HepG2 (cell line): Measurements from ENCODE around the gene SLC35B2. TPM values are rescaled to one million over a fixed set of nuclear protein-coding genes. Genes with fewer than 3 reads are reported as not detected.
A peak's percentile ranks its signal among the peaks of the same experiment; 100 is the strongest.

ENCODE experiments used
- EEA1 ChIP-seq: sonication (generic); formaldehyde crosslinking; IDR thresholded peaks from 2 replicates; pipeline ENCODE4 v1.5.1; 2020; ENCODE audit warnings: mild to moderate bottlenecking, missing genetic modification reagents, borderline replicate concordance
- HDAC2 ChIP-seq: sonication (generic); formaldehyde crosslinking; IDR thresholded peaks from 2 replicates; pipeline ENCODE4 v1.4.0; 2020; ENCODE audit warnings: missing genetic modification reagents
- HIVEP1 ChIP-seq: sonication (generic); formaldehyde crosslinking; IDR thresholded peaks from 2 replicates; pipeline ENCODE4 v1.4.0; 2020; ENCODE audit warnings: mild to moderate bottlenecking, missing genetic modification reagents
- KDM2A ChIP-seq: sonication (generic); formaldehyde crosslinking; IDR thresholded peaks from 2 replicates; pipeline ENCODE4 v1.4.0; 2020; ENCODE audit warnings: low read depth, missing genetic modification reagents, borderline replicate concordance
- KDM5B ChIP-seq: sonication (generic); formaldehyde crosslinking; IDR thresholded peaks from 2 replicates; pipeline ENCODE4 v1.4.0; 2020; ENCODE audit warnings: missing genetic modification reagents, mild to moderate bottlenecking, borderline replicate concordance
- MEIS2 ChIP-seq: sonication (generic); formaldehyde crosslinking; IDR thresholded peaks from 2 replicates; pipeline ENCODE4 v1.9.0; 2021; ENCODE audit warnings: mild to moderate bottlenecking, missing genetic modification reagents
- PHB2 ChIP-seq: fragments of 450-650 bp; IDR thresholded peaks from 2 replicates; pipeline ENCODE4 v1.6.1; 2018; ENCODE audit not compliant: partially characterized antibody
- RXRA ChIP-seq: sonication (generic); formaldehyde crosslinking; IDR thresholded peaks from 2 replicates; pipeline ENCODE4 v1.5.1; 2020; ENCODE audit warnings: missing genetic modification reagents
- TAF1 ChIP-seq: sonication (generic); formaldehyde crosslinking; IDR thresholded peaks from 2 replicates; pipeline ENCODE4 v1.4.0; 2020; ENCODE audit warnings: missing genetic modification reagents
- TEF ChIP-seq: sonication (generic); formaldehyde crosslinking; IDR thresholded peaks from 2 replicates; pipeline ENCODE4 v1.5.0; 2020; ENCODE audit warnings: missing genetic modification reagents
- ZEB1 ChIP-seq: IDR thresholded peaks from 2 replicates; pipeline ENCODE4 v1.6.1; 2012; ENCODE audit warnings: mild to moderate bottlenecking, low read depth, inconsistent platforms; ENCODE audit not compliant: insufficient replicate concordance
- ZFP82 ChIP-seq: sonication (generic); formaldehyde crosslinking; IDR thresholded peaks from 2 replicates; pipeline ENCODE4 v1.5.1; 2020; ENCODE audit warnings: mild to moderate bottlenecking, missing genetic modification reagents, borderline replicate concordance
- ZNF17 ChIP-seq: sonication (generic); formaldehyde crosslinking; IDR thresholded peaks from 2 replicates; pipeline ENCODE4 v1.5.0; 2020; ENCODE audit warnings: mild to moderate bottlenecking, missing genetic modification reagents
- ZNF34 ChIP-seq: sonication (generic); formaldehyde crosslinking; IDR thresholded peaks from 2 replicates; pipeline ENCODE4 v1.4.0; 2020; ENCODE audit warnings: mild to moderate bottlenecking, missing genetic modification reagents, borderline replicate concordance
- ZNF44 ChIP-seq: sonication (generic); formaldehyde crosslinking; IDR thresholded peaks from 2 replicates; pipeline ENCODE4 v1.5.1; 2020; ENCODE audit warnings: mild to moderate bottlenecking, missing genetic modification reagents
- ZNF550 ChIP-seq: sonication (generic); formaldehyde crosslinking; IDR thresholded peaks from 2 replicates; pipeline ENCODE4 v1.4.0; 2020; ENCODE audit warnings: mild to moderate bottlenecking, missing genetic modification reagents, borderline replicate concordance
- ZNF670 ChIP-seq: sonication (generic); formaldehyde crosslinking; IDR thresholded peaks from 2 replicates; pipeline ENCODE4 v1.8.0; 2022; ENCODE audit warnings: mild to moderate bottlenecking, missing genetic modification reagents, borderline replicate concordance
- ZNF766 ChIP-seq: sonication (generic); formaldehyde crosslinking; IDR thresholded peaks from 2 replicates; pipeline ENCODE4 v1.5.0; 2020; ENCODE audit warnings: missing genetic modification reagents, borderline replicate concordance
- ZNF780A ChIP-seq: sonication (generic); formaldehyde crosslinking; IDR thresholded peaks from 2 replicates; pipeline ENCODE4 v1.8.0; 2022; ENCODE audit warnings: mild to moderate bottlenecking, missing genetic modification reagents, moderate library complexity
- ZNF792 ChIP-seq: IDR thresholded peaks from 2 replicates; pipeline ENCODE4 v1.6.1; 2016
- ZNF891 ChIP-seq: sonication (generic); formaldehyde crosslinking; IDR thresholded peaks from 2 replicates; pipeline ENCODE4 v1.5.0; 2020; ENCODE audit warnings: mild to moderate bottlenecking, missing genetic modification reagents
- ZSCAN25 ChIP-seq: sonication (generic); formaldehyde crosslinking; IDR thresholded peaks from 2 replicates; pipeline ENCODE4 v1.8.0; 2022; ENCODE audit warnings: mild to moderate bottlenecking, missing genetic modification reagents
- polyA plus RNA-seq, 8 experiments: library from polyadenylated mRNA; depleted of rRNA in 3 of 8; stranded (reverse) in 7 of 8; unstranded in 1 of 8; fragments of >200 nt; fragmentation: Illumina TruSeq in 4 of 8; extraction: Trizol in 4 of 8; gene quantifications; 2 replicates each; pipeline versions ENCODE4 v1.2.1 to v1.2.3, GENCODE V29; 2011 to 2016; ENCODE audit warnings: low read depth in 4 of 8, missing spikeins in 1 of 8, mixed read lengths in 1 of 8; ENCODE audit not compliant: insufficient read depth in 1 of 8
- total RNA-seq, 5 experiments: library from RNA; depleted of rRNA; stranded (reverse); fragments of >200 nt; fragmentation: Illumina TruSeq; extraction: Trizol; gene quantifications; 2 replicates each; pipeline ENCODE4 v1.2.3, GENCODE V29; 2016; ENCODE audit warnings: low read depth in 1 of 5
- TF ChIP-seq, protein P1 (sequence below): sonication (generic); formaldehyde crosslinking; IDR thresholded peaks from 2 replicates; pipeline ENCODE4 v1.5.0; 2020; ENCODE audit warnings: mild to moderate bottlenecking, missing genetic modification reagents
- TF ChIP-seq, protein P2 (sequence below): IDR thresholded peaks from 2 replicates; pipeline ENCODE4 v1.6.1; 2016; ENCODE audit warnings: mild to moderate bottlenecking
- TF ChIP-seq, protein P3 (sequence below): sonication (generic); formaldehyde crosslinking; IDR thresholded peaks from 2 replicates; pipeline ENCODE4 v1.8.0; 2022; ENCODE audit warnings: missing genetic modification reagents, mild to moderate bottlenecking, borderline replicate concordance

Gene SLC35B2
- total and polyA plus RNA-seq, 2 of the 13 experiments (the other 11 are each of a cell fraction or from before 2014, with no cell fraction given), result 61.1 to 148 TPM

DNA sequence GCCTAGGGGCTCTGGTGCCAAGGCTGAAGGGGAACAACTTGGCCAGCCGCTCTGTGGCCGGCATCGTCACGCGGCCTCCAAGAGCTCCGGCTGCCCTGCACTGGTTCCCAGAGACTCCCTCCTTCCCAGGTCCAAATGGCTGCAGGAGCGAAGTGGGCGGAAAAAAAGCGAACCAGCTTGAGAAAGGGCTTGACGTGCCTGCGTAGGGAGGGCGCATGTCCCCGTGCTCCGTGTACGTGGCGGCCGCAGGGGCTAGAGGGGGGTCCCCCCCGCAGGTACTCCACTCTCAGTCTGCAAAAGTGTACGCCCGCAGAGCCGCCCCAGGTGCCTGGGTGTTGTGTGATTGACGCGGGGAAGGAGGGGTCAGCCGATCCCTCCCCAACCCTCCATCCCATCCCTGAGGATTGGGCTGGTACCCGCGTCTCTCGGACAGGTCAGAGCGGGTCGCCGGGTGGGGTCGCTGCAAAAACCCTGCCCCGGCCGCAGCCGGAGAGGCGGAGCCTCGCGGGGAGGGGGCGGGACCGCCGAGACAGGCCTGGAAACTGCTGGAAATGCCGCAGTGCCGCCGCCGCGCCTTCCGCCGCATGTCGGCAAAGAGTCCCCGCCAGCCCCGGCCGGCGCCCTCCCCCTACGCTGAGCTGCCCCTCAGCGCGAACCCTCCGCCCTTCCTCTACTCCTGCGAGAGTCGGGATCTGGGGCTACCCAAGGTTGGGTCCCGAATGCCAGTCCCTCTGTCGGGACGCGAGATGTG, 11.2 kb downstream of the SLC35B2 start (continued):
- TF ChIP-seq EEA1 (CRISPR knock-in tag) (0 out of 2 replicates have a peak, but pooled peaks have one; percentile 88), ZNF17 (CRISPR knock-in tag) (no peak), ZNF766 (peak; percentile 38), KDM2A (CRISPR knock-in tag) (peak; percentile 88), ZNF44 (peak; percentile 99), TAF1 (peak; percentile 56; the same call in 1 of the 2 replicates), ZNF550 (CRISPR knock-in tag) (no peak; the same call in 1 of the 2 replicates), ZEB1 (peak; percentile 87), TEF (CRISPR knock-in tag) (0 out of 2 replicates have a peak, but pooled peaks have one; percentile 67), ZSCAN25 (CRISPR knock-in tag) (peak; percentile 81), ZNF780A (CRISPR knock-in tag) (peak; percentile 86), RXRA (peak; percentile 52; the same call in 1 of the 2 replicates), ZFP82 (CRISPR knock-in tag) (0 out of 2 replicates have a peak, but pooled peaks have one; percentile 59), HDAC2 (CRISPR knock-in tag) (peak; percentile 75), MEIS2 (CRISPR knock-in tag) (peak; percentile 91), KDM5B (CRISPR knock-in tag) (peak; percentile 84), PHB2 (no peak), ZNF891 (CRISPR knock-in tag) (peak; percentile 19; the same call in 1 of the 2 replicates), ZNF34 (CRISPR knock-in tag) (0 out of 2 replicates have a peak, but pooled peaks have one; percentile 35), HIVEP1 (CRISPR knock-in tag) (peak; percentile 87; the same call in 1 of the 2 replicates), ZNF670 (no peak), ZNF792 (peak; percentile 83)
- TF ChIP-seq, protein P1, sequence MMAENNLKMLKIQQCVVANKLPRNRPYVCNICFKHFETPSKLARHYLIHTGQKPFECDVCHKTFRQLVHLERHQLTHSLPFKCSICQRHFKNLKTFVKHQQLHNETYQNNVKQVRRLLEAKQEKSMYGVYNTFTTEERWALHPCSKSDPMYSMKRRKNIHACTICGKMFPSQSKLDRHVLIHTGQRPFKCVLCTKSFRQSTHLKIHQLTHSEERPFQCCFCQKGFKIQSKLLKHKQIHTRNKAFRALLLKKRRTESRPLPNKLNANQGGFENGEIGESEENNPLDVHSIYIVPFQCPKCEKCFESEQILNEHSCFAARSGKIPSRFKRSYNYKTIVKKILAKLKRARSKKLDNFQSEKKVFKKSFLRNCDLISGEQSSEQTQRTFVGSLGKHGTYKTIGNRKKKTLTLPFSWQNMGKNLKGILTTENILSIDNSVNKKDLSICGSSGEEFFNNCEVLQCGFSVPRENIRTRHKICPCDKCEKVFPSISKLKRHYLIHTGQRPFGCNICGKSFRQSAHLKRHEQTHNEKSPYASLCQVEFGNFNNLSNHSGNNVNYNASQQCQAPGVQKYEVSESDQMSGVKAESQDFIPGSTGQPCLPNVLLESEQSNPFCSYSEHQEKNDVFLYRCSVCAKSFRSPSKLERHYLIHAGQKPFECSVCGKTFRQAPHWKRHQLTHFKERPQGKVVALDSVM, result peak; percentile 55; the same call in 1 of the 2 replicates
- TF ChIP-seq, protein P2, sequence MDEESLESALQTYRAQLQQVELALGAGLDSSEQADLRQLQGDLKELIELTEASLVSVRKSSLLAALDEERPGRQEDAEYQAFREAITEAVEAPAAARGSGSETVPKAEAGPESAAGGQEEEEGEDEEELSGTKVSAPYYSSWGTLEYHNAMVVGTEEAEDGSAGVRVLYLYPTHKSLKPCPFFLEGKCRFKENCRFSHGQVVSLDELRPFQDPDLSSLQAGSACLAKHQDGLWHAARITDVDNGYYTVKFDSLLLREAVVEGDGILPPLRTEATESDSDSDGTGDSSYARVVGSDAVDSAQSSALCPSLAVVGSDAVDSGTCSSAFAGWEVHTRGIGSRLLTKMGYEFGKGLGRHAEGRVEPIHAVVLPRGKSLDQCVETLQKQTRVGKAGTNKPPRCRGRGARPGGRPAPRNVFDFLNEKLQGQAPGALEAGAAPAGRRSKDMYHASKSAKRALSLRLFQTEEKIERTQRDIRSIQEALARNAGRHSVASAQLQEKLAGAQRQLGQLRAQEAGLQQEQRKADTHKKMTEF (CRISPR knock-in tag), result peak; percentile 95
- TF ChIP-seq, protein P3, sequence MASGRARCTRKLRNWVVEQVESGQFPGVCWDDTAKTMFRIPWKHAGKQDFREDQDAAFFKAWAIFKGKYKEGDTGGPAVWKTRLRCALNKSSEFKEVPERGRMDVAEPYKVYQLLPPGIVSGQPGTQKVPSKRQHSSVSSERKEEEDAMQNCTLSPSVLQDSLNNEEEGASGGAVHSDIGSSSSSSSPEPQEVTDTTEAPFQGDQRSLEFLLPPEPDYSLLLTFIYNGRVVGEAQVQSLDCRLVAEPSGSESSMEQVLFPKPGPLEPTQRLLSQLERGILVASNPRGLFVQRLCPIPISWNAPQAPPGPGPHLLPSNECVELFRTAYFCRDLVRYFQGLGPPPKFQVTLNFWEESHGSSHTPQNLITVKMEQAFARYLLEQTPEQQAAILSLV, result peak; percentile 48
